ENCODE results near the gene TMEM233.
"Not testable (repeated sequence)": the region's sequence is repeated elsewhere in the genome, so short reads cannot be mapped to it uniquely, and the experiment has no call there.

The TMEM233 gene

GRCh38 chr12:119609358-119609757, 15.8 kb downstream of the TMEM233 start:
- DNase-seq (ENCODE audit: low spot score), result no peak

- DNase-seq (ENCODE audit: low spot score), result peak; percentile 84
These were observed 19.9 kb downstream of the TMEM233 start for GRCh38 chr12:119613319-119613936.

GRCh38 chr12:119614705-119615104, 21.1 kb downstream of the TMEM233 start:
- DNase-seq (ENCODE audit: low spot score), result no peak

- no peak for DNase-seq (ENCODE audit: low spot score)
These were observed 22.2 kb downstream of the TMEM233 start for GRCh38 chr12:119615518-119616475.

GRCh38 chr12:119618328-119618896, 24.8 kb downstream of the TMEM233 start:
- DNase-seq (ENCODE audit: low spot score), result not testable (repeated sequence)

GRCh38 chr12:119620490-119620889, 26.9 kb downstream of the TMEM233 start:
- DNase-seq (ENCODE audit: low spot score), result no peak

- no peak for DNase-seq (ENCODE audit: low spot score)
These were observed 28.3 kb downstream of the TMEM233 start for GRCh38 chr12:119621878-119622277.

GRCh38 chr12:119624966-119625365, 31.4 kb downstream of the TMEM233 start:
- no peak for DNase-seq (ENCODE audit: low spot score)

- DNase-seq (ENCODE audit: low spot score), result no peak
These were observed 33.6 kb downstream of the TMEM233 start for GRCh38 chr12:119627019-119627643.

GRCh38 chr12:119627686-119628085, 34.1 kb downstream of the TMEM233 start:
- no peak for DNase-seq (ENCODE audit: low spot score)

- no peak for DNase-seq (ENCODE audit: low spot score)
These were observed 36.7 kb downstream of the TMEM233 start for GRCh38 chr12:119630223-119630780.

GRCh38 chr12:119630962-119631550, 37.5 kb downstream of the TMEM233 start:
- no peak for DNase-seq (ENCODE audit: low spot score)

GRCh38 chr12:119631930-119632678, 38.5 kb downstream of the TMEM233 start:
- DNase-seq (ENCODE audit: low spot score), result peak; percentile 25

- no peak for DNase-seq (ENCODE audit: low spot score)
These were observed 41.2 kb downstream of the TMEM233 start for GRCh38 chr12:119634743-119635142.

GRCh38 chr12:119642986-119643385, 49.4 kb downstream of the TMEM233 start:
- peak; percentile 21 for DNase-seq (ENCODE audit: low spot score)

GRCh38 chr12:119644930-119645329, 51.4 kb downstream of the TMEM233 start:
- no peak for DNase-seq (ENCODE audit: low spot score)

GRCh38 chr12:119645535-119646059, 52.0 kb downstream of the TMEM233 start:
- no peak for DNase-seq (ENCODE audit: low spot score)

GRCh38 chr12:119649202-119649808, 55.7 kb downstream of the TMEM233 start:
- DNase-seq (ENCODE audit: low spot score), result no peak

- DNase-seq (ENCODE audit: low spot score), result no peak
These were observed 59.1 kb downstream of the TMEM233 start for GRCh38 chr12:119652665-119653064.

- DNase-seq (ENCODE audit: low spot score), result not testable (repeated sequence)
These were observed 63.4 kb downstream of the TMEM233 start for GRCh38 chr12:119657001-119657400.

Measured in RKO (cell line).